GM20431 (cell line): ENCODE results near the gene IL16.

ENCODE experiments used
- in situ Hi-C: fragments of 300-500 bp; cut with MseI, MboI; formaldehyde crosslinking; loops from one replicate; pipeline ENCODE4 v1.15.0; 2020; ENCODE audit warnings: low sequenced_read_pairs; ENCODE audit not compliant: unreplicated experiment

Gene IL16

DNA sequence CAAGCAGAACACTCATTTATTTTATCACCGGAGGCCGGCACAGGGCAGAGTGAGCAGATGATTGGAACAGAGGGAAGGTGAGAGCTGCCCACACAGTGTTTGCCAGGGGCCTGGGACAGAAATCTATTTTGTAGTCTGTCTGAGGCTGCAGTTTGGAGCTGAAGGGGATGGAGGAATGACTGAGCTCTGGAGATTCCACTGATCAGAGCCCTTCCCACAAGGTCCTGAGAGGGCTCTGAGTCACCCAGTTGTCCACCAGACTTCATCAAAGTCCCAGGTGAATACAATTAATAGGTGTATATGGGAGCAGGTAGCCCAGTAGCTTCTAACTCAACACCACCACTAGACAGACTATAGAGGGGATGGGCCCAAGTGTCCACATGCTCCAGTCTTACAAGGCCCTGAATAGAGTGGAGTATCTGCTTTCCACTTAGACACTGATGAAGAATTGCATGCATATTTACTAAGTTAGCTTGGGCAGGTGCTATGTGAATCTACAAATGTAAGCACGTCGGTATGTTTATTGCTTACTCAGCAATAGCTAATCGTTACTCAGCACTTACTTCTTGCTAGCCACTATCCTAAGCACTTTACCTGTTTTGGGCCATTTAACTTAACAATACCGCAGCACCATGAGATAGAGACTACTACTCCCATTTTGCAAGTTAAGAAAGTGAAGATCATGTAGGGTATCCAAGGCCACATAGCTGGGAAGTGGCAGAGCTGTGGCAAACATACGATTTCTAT, 130.0 kb downstream of the IL16 start:
- in situ Hi-C loops = no loop called here

DNA sequence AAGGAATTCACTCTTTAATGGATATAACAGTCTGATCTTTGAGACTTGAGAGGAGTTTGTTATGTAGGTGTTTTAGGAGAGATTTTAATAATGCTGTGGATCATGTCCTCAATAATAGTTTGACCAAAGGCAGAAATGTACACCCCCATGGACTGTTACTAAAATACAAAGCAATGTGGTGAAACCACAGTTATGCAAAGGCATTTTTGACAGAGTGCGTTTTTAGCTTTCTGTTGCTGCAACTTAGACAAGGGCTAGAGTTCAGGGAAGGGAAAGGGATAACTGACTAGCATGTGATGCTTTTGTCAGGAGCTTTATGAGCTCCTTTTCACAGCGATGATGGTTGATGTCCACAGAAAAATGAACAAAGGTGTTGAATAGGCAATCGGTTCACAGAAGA, 130.8 kb downstream of the IL16 start:
- in situ Hi-C loops = no loop called here

DNA sequence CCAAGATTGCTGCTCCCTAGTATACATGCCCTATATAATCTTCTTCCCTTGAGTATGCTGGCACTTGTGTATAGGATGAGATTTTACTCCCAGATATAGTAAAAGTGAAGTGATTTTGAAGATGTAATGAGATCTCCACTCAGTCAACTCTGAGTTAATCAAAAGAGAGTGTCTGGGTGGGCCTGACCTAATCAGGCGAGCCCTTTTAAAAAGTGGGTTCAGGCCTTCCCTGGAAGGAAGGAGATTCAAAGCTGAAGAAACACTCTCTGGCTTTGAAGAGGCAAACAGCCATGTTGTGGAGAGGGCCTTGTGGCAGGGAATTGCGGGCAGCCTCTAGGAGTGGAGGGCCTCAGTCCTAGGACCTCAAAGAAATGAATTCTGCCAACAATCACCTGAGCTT, 132.8 kb downstream of the IL16 start:
- in situ Hi-C loops = no loop called here

DNA sequence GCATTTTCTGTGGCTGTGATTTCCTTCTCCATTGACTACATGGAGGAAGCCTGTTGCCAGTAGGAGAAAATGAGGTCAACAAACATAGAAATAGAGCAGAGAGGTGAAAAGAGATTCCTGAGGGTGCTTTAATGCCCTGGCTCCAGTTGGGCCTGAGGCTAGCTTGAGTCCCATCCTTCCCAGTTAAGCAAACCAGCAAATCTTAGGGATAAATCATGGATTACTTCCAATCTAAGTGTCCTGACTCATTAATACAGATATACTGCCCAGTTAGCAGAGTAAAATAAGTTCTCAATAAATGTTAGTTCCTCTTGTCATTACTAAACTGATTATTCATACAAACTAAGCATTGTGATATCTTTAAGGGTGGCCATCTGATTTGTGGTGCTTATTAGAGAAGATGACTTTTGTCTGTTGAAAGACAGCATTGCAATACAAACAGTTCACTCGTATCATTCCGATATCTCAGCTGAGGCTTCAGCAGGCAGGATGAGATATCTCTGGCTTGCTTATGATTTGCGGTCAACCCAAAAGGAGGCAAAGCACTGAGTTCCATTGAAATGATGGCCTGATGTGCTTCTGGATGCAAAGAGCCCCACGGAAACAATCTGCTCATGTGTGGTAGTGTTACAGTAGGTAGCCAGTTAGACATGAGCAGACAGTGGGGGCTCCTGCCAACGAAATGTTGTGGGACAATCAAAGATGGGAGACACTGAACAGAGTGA, 133.8 kb downstream of the IL16 start:
- in situ Hi-C loops = loop anchor here (10.0 kb wide), 1 partner anchor 56 kb away; no protein-coding TSS in a partner anchor

DNA sequence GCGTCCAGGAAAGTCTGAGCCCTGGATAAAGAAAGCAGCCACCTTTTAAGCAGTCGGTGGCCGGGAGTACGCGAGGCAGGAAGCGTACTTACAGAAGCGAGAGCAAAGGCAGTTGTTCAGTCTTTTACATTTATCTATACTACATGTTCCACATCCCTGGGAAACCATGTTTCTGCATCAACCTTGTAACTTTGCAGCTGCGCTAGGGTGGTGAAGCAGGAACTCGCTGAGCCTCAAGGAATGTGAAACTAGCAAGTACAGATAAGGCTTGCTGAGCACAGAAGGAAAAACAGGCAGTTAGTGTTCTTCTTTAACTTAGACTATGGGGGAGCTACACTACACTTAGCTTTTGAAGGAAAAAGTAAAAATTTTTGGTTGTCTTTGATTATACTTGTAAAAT, 134.5 kb downstream of the IL16 start:
- in situ Hi-C loops = loop anchor here (10.0 kb wide), 1 partner anchor 56 kb away; no protein-coding TSS in a partner anchor

DNA sequence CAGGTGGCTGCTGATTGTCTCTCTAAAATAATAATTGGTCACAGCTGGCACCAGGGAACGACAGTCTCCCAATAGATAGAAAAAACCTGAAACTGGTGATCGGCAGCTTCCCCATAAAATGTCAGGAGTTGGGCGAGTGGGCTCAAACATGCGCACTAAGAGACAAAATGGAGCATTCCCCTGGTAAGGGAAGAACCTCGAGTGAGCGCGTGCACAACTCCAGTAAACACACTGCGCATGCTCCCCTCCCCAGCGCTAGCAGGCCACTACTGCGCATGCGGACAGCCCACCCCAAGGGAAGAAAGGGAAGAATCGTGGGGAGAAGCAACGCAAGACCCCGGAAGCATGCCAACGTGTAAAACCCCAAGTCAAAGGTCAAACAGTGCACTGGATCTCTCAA, 134.9 kb downstream of the IL16 start:
- in situ Hi-C loops = loop anchor here (10.0 kb wide), 1 partner anchor 57 kb away; no protein-coding TSS in a partner anchor

DNA sequence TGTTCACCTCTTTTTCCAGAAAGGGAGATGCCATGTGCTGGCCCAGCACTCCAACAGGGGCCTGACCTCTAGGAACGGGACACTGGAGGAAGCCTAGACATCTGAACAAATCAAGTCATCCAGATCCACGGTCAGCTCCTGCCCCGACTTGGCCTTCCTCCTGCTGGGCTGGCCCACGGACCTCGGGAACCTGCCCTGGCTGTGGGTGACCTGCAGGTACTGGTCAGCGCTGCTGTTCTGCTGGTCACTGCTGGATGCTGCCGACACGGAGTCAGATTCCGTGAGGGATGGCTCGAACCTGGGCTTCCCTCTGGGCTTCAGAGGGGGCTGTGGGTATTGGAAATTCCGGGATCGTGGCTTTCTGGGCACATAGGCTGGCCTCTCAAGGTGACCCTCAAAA, 135.6 kb downstream of the IL16 start:
- in situ Hi-C loops = loop anchor here (10.0 kb wide), 1 partner anchor 58 kb away; no protein-coding TSS in a partner anchor

DNA sequence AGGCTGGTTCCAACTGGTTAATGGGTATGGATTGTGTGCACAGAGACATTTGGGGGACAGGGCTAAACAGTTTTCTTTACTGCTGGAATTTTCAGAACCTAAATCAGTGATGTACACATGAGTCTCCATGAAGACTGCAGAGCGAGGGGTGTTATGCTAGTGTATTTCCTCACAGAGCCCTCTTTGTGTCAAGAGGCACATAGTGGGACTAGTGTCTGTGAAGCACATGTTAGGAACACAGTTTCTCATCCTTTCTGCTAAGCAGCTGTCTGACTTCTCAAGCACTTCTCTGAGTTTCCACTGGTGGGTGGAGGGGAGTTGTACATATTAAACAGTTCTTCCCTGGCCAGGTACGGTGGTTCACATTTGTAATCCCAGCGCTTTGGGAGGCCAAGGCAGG, 136.7 kb downstream of the IL16 start:
- in situ Hi-C loops = loop anchor here (10.0 kb wide), 1 partner anchor 59 kb away; no protein-coding TSS in a partner anchor

DNA sequence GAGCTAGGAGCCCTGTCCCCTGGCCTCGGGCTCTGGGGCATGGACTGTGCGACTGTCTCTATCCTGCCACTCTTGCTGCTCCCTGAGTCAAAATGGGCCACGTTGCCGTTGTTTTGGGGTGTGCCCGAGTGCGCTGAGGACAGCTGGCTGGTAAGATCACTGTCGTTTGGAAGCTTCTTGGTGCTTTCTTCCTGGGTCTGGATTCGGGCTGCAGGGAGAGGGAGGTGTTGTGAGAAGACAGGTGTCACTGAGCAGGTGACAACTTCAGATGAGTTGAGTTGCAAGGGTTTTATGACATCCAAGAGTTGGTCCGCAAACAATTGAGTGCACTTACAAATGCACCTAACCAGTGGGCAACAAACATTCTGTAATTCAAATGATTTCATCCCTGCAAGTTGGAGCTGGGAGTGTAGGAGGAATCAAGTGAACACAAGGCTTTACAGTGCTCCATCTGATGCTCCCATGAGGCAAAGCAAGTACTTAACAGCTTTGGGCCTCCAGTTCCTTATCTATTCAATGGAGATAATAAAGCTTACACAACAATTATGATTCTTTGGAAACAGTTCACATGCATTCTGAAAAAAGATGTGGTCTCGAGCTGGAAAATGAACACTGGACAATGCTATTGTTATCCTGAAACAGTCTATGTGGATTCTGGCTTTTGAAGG, 138.2 kb downstream of the IL16 start:
- in situ Hi-C loops = loop anchor here (10.0 kb wide), 1 partner anchor 60 kb away; no protein-coding TSS in a partner anchor

DNA sequence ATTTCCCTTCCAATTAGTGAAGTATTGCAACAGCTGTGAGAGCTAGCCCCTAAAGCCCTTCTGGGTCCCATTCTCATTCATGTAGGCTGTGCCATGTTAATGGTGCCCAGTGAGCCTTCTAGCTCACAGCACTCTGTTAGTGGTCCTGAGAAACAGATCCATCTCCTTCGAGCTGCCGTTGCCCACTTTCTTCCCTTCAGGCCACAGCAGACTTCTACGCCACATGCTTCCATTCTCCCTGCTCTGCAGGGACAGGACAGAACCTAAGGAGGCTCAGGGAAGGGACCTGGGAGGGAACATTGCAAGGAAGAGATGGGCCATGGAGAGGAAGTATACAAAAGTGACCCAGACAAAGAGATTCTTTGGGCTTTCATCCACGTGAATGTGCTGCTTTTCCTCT, 139.0 kb downstream of the IL16 start:
- in situ Hi-C loops = loop anchor here (10.0 kb wide), 1 partner anchor 61 kb away; no protein-coding TSS in a partner anchor

DNA sequence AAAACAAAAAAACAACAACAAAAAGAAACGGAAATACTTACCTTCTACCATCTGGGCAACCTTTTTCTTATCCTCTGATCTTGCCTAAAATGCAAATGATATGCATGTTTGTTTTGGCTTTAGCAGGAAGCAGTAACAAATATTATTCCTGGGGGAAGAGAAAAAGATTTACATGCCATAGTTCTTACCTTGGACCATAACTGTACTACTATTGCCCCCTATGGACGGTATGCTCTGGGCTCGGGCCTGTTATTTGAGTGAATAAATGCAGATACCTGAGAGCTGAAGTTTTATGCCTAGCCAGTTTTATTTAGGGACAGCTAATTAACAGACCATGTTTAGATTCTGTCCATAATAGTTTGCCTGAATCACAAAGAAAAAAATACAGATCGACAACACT, 139.9 kb downstream of the IL16 start:
- in situ Hi-C loops = loop anchor here (10.0 kb wide), 1 partner anchor 62 kb away; no protein-coding TSS in a partner anchor

DNA sequence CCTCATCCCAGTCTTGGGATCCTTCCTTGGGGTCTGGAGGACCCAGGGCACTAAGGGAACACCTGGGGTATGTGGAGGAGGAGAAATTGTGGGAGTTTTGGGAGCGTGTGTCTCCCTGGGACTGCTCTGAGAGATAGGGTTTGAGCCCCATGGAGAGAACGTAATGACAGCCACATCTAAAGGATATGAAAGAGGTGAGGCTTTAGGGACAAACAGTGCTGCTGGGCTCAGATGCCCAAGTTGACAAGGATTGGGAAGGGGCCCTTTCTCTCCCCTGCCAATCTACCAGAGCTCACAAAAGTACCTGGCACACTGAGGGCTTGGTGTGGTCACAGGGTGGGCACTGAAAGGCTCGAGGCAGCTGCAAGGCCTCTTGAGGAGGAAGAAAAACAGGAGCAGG, 140.6 kb downstream of the IL16 start:
- in situ Hi-C loops = loop anchor here (10.0 kb wide), 1 partner anchor 62 kb away; no protein-coding TSS in a partner anchor

DNA sequence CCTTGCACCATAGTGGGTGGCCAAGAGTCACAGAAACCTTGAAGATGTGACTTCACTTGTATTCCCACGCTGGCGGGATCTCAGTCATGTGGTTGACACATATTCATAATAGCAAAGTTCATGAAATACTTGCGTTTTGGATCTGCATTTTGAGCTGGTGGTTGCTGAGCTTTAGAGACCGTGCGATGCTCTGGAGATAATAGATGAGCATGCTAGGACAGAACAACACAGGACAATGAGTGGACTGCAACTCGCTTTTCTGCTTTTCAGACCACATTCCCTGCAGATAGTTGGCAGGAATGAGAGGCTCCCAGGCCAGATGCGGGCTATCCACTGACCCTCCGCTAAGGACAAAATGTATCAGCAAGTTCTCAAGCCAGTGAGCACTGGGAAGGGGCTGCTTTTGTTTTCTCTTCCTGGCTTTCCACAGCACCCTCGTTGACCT, 141.1 kb downstream of the IL16 start:
- in situ Hi-C loops = loop anchor here (10.0 kb wide), 1 partner anchor 63 kb away; no protein-coding TSS in a partner anchor

DNA sequence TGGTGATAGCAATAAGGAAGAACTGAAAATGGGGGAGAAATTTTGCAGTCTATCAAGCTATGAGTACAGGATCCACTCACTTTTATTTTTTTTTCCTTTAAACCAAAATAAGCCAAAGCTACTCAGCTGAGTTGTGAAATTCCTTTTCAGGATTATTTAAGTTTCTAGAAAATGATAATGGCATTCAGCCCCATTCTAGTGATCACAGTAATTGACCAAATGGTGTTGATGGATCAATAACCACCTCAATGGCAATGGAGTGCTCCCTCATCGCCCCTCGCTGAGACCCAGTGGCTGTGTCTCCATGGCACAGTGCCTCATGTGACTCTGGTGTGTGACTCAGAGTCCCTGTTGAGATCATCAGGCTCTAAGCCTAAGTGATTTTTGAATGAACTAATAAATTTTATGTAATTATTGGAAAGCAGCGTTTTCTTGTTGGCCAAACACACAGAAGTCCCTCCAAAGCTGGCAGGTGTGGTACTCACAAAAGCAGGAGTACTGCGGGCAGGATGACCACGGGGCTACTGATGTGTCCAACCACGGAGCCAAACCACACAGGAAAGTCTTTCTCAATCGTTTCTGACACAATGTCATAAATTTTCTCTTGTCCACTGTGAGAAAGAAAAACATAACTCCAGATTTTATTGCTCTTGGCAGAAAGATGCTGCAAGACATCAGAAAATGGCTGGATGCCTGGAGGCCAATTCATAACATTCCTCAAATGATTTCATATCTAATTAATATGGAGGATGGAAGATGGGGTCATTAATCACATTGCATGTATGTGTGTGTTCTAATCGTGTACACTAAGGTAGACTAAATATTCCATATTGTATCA, 141.7 kb downstream of the IL16 start:
- in situ Hi-C loops = loop anchor here (10.0 kb wide), 1 partner anchor 64 kb away; no protein-coding TSS in a partner anchor

DNA sequence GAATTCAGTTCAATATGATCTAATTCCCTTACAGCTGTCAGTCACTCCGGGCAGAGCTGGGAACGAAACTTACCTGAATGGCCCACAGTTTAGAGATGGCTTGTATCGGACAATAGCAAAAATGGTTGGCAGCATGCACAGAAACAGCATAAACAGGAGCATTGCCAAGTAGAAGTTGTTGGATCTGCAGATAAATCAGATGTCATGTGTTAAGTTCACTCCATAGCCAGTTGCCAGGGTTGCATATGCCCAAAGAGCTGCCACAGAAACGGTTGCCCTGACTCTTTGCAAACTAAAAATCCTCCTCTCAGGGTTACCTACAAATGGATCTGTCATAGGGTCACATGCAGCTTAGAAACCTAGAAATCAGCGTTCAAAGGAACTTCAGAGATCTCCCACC, 142.6 kb downstream of the IL16 start:
- in situ Hi-C loops = loop anchor here (10.0 kb wide), 1 partner anchor 65 kb away; no protein-coding TSS in a partner anchor

DNA sequence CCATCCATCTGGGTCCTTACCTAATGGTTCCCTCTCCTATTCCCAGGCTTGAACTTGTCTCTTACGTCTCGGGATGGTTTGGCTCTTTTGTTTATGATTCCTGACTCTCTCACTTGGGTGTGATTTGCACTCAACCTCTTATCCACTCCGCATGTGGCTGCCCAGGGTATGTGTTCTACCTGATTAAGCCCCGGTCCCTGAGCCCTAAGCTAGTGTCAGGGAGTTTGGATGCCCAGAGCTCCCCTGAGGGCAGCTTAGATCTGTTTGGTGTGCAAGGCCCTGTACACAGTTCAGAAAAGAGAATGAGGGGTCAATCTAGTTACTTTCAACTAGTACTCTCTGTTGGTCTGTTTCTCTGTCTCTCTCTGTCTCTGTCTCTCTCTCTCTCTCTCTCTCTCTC, 143.2 kb downstream of the IL16 start:
- in situ Hi-C loops = loop anchor here (10.0 kb wide), 1 partner anchor 65 kb away; no protein-coding TSS in a partner anchor

DNA sequence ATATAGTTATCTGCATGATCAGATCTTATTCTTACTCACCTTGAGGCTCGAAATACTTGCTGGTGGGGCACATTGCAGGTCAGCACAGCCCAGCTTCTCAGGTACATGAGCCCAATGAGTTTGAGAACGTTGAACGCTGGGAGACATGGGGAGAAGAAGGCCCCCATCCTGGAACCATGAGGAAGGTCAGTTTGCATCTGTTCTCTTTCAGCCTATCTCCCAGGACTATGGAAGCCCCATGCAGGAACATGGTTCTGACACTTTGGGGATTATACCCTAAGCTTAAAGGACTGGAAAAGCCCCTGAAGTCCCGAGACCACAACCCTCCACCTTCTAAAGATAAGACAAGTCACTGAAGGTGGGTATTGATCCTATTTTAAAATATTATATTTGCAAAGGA, 144.7 kb downstream of the IL16 start:
- in situ Hi-C loops = no loop called here

DNA sequence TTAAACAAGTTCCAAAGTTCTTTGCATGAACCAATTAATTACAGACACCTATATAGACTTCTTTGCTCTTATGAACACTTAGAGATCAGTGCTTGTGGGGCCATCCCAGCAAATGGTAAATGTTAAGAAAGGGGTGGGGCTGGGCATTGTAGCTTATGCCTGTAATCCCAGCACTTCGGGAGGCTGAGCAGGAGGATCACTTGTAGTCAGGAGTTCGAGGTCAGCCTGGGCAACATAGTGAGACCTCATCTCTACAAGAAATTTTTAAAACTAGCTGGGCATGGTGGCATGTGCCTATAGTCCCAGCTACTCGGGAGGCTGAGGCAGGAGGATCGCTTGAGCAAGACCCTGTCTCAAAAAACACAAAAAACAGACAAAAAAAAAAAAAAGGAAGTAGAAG, 146.7 kb downstream of the IL16 start:
- in situ Hi-C loops = no loop called here

DNA sequence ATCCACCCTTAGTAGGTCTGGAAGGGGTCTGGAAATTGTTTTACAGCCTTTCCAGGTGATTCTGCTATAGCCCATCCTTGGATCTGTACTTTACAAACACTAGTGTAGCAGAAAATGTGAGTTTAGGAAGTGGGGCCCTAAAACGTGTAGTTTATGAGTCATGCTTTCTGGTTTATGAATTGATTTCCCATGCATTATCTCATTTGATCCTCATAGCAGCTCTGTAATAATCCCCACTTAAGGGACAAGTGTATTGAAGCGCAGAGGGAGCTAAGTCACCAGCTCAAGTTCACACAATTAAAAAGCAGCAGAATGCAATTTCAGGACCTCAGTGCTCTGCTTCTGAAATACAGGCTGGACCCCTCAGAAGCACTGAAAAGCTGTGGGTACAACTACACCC, 149.9 kb downstream of the IL16 start:
- in situ Hi-C loops = no loop called here
